ENCODE results near the gene STEAP1B. TPM values are rescaled to one million over a fixed set of nuclear protein-coding genes. Genes with fewer than 3 reads are reported as not detected.

STEAP1B gene
- total RNA-seq, 1 experiment from 2014 or later = 0.27 TPM

GRCh38 chr7:22373911-22374310 lies 126.1 kb downstream of the STEAP1B start:
- Histone ChIP-seq H3K4me1 (ENCODE audit: control insufficient read depth in 1 of 2, insufficient read depth in 2 of 2, low read length in 2 of 2) (no peaks in the 10 kb centered on the region), H3K36me3 (ENCODE audit: control insufficient read depth in 1 of 2, insufficient read depth in 2 of 2, low read length in 2 of 2) (no peaks in the 10 kb centered on the region), H3K9ac (ENCODE audit: low read length) (no peak overlapping the region), H2AFZ (ENCODE audit: low read depth, low read length, poor library complexity, severe bottlenecking) (no peak overlapping the region), H3K9me2 (ENCODE audit: insufficient read depth) (no peaks in the 10 kb centered on the region), H3K9me3 (ENCODE audit: control insufficient read depth in 1 of 2, insufficient read depth in 1 of 2, low read depth in 1 of 2, low read length in 2 of 2) (no peaks in the 10 kb centered on the region), H3K4me2 (ENCODE audit: low read length) (no peak overlapping the region), H3K27me3 (ENCODE audit: insufficient read depth, low read length) (no peaks in the 10 kb centered on the region), H3K4me3 (replicated peaks in 1 of 2; ENCODE audit: low read depth in 1 of 2, low read length in 2 of 2) (no peak overlapping the region), H3K27ac (ENCODE audit: low read depth, low read length) (no peak overlapping the region), H3K79me2 (ENCODE audit: insufficient read depth, low read length) (no peaks in the 10 kb centered on the region), H4K20me1 (ENCODE audit: insufficient read depth) (no peaks in the 10 kb centered on the region)
- TF ChIP-seq CEBPB (IDR thresholded peaks at IDR 0.05; ENCODE audit: low read depth) (no peak), SIN3A (IDR thresholded peaks at IDR 0.05; ENCODE audit: low read depth) (no peak)
- RAD21 ChIA-PET (ENCODE audit: low non-redundant PET in 1 of 2, low total read pairs in 2 of 2, uncharacterized antibody in 2 of 2, unreplicated experiment in 2 of 2) = no interaction called here
- CTCF ChIA-PET = no interaction called here
- POLR2A ChIA-PET = no interaction called here
- intact Hi-C loops (cut with micrococcal nuclease) = no loop called here
- ATAC-seq (no peak), DNase-seq (ENCODE audit: low read depth, low spot score) (no peak)
- BruUV-seq (replicated peaks) = no TSS peak

GRCh38 chr7:22373388-22373787 lies 126.6 kb downstream of the STEAP1B start:
- Histone ChIP-seq H3K9me3 (ENCODE audit: control insufficient read depth in 1 of 2, insufficient read depth in 1 of 2, low read depth in 1 of 2, low read length in 2 of 2) (no peaks in the 10 kb centered on the region), H3K4me3 (replicated peaks in 1 of 2; ENCODE audit: low read depth in 1 of 2, low read length in 2 of 2) (no peak overlapping the region), H3K9ac (ENCODE audit: low read length) (no peak overlapping the region), H3K4me1 (ENCODE audit: control insufficient read depth in 1 of 2, insufficient read depth in 2 of 2, low read length in 2 of 2) (no peaks in the 10 kb centered on the region), H3K27me3 (ENCODE audit: insufficient read depth, low read length) (no peaks in the 10 kb centered on the region), H3K4me2 (ENCODE audit: low read length) (no peak overlapping the region), H2AFZ (ENCODE audit: low read depth, low read length, poor library complexity, severe bottlenecking) (no peak overlapping the region), H3K79me2 (ENCODE audit: insufficient read depth, low read length) (no peaks in the 10 kb centered on the region), H3K9me2 (ENCODE audit: insufficient read depth) (no peaks in the 10 kb centered on the region), H4K20me1 (ENCODE audit: insufficient read depth) (no peaks in the 10 kb centered on the region), H3K27ac (ENCODE audit: low read depth, low read length) (no peak overlapping the region), H3K36me3 (ENCODE audit: control insufficient read depth in 1 of 2, insufficient read depth in 2 of 2, low read length in 2 of 2) (no peaks in the 10 kb centered on the region)
- no TSS peak for BruUV-seq (replicated peaks)
- CTCF ChIA-PET = no interaction called here
- POLR2A ChIA-PET = no interaction called here
- TF ChIP-seq POLR2A (IDR thresholded peaks at IDR 0.05; ENCODE audit: borderline replicate concordance, extremely low read depth, insufficient read depth, insufficient read length) = no peak
- TF ChIP-seq CTCF (IDR thresholded peaks at IDR 0.05 in 2 of 3, conservative IDR thresholded peaks at IDR 0.05 in 1 of 3; ENCODE audit: borderline replicate concordance in 1 of 3, insufficient read depth in 1 of 3, low read depth in 2 of 3, low read length in 2 of 3) = no peak
- TF ChIP-seq EZH2phosphoT487 (IDR thresholded peaks at IDR 0.05; ENCODE audit: borderline replicate concordance) = no peak
- no peak for TF ChIP-seq CBX3 (IDR thresholded peaks at IDR 0.05; ENCODE audit: low read depth)
- no peak for TF ChIP-seq ATF3 (IDR thresholded peaks at IDR 0.05)
- TF ChIP-seq ELF1 (IDR thresholded peaks at IDR 0.05; ENCODE audit: borderline replicate concordance, low read depth) = no peak
- TF ChIP-seq RAD21 (IDR thresholded peaks at IDR 0.05; ENCODE audit: low read depth) = no peak
- TF ChIP-seq REST (IDR thresholded peaks at IDR 0.05; ENCODE audit: low read depth) = no peak
- no peak for TF ChIP-seq MAX (IDR thresholded peaks at IDR 0.05)
- intact Hi-C loops (cut with micrococcal nuclease) = no loop called here
- no peak for ATAC-seq
- RAD21 ChIA-PET (ENCODE audit: low non-redundant PET in 1 of 2, low total read pairs in 2 of 2, uncharacterized antibody in 2 of 2, unreplicated experiment in 2 of 2) = no interaction called here
- no peak for DNase-seq (ENCODE audit: low read depth, low spot score)

Measured in HCT116 (cell line).